GM18505 (cell line): ENCODE results near the gene RUBCNL.

Experiments
- ATAC-seq: cut with Tn5 transposase; IDR thresholded peaks from one replicate; pipeline ENCODE4 v1.9.1; 2021; ENCODE audit not compliant: unreplicated experiment
- POLR2A ChIP-seq: IDR thresholded peaks from 4 replicates; pipeline ENCODE4 v1.6.1; 2011; ENCODE audit warnings: borderline replicate concordance; ENCODE audit not compliant: insufficient read depth, insufficient read length; ENCODE audit errors: extremely low read depth

Gene RUBCNL

DNA sequence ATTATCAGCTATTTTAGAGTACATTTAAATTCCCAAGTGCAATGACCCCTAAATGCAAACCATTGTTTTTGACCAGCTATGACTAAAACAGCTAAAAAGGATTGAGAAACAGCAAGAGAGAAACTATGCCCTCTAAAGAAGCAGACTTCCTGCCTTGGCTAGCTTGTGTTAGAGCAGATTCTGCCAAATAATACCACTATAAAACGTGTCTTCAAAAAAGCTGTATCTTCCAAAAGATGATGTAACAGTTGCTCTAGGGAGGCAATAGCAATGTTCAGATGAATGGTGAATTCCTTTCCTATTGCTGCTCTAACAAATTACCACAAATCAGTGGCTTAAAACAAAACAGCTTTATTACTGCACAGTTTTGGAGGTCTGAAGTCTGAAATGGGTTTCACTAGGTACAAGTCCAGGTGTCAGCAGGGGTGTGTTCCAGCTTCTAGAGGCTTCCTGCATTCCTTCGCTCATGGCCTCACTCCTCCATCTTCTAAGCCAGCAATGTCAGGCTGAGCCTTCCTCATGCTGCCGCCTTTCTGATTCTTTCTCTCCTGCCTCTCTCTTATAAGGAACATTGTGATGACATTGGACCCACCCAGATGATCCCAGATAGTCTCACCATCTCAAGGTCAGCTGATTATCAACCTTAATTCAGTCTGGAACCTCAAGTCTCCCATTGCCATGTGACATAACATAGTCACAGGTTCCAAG, 90.8 kb downstream of the RUBCNL start:
- no peak for TF ChIP-seq POLR2A
- ATAC-seq = no peak

DNA sequence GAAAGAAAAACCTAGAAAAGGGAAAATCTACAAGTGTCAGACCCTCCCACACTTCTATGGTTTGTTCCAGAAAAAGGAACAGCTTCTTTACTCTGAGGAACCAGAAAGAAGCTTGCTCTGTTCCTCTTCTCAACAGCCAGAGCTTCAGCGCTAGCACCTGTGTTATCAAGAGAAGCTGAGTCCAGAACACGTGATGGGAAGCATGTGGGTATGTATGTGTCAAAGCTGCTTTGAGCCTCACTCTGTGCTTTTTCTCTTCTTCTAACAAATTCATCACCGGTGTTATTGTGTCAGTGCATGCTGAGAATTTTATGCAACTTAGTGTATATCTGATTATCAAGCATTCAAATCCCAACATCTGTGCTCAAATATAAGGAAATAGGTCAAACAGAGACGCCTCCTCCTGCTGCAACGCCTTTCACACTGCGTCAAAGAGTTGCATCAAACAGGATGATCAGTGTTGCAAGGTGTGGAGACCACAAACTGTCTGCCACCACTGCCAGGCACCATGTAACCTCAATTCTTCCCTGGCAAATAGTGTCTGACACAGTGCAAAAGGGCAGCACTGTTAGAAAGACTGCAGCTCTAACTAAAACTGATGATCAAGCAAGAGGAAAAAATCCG, 91.4 kb downstream of the RUBCNL start:
- TF ChIP-seq POLR2A = no peak
- ATAC-seq = no peak

DNA sequence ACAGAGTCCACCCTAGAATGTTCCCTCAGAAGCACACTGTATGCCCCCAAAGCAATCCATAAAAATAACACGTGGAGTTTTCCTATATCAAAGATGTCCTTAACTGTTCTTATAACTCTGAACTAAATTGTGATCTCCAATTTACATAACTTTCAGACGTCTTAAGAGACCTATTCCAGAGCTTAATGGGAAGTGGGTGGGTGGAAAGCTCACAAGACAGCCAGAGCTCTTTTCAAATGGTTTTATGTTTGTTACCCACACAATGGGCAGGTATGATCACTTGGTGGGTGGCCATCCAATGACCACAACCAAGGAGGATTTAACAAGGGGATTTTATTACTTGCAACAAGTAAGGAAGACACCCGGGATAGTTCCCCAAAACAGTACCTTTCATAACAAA, 93.6 kb downstream of the RUBCNL start:
- ATAC-seq = no peak
- TF ChIP-seq POLR2A = no peak
